Hindlimb muscle (tissue), 1 donor: ENCODE data around the gene NDUFS2. TPM values are rescaled to one million over a fixed set of nuclear protein-coding genes. Genes with fewer than 3 reads are reported as not detected.
A peak's percentile ranks its signal among the peaks of the same experiment; 100 is the strongest.

ENCODE experiments used
- DNase-seq: peaks from one replicate; pipeline ENCODE4 v3.0.0-alpha.2; 2013
- polyA plus RNA-seq: library from polyadenylated mRNA; unstranded; fragments of 120-200 nt; gene quantifications from one replicate; pipeline ENCODE4 v1.2.1, GENCODE V29; 2013; ENCODE audit not compliant: insufficient read length

NDUFS2 gene
- polyA plus RNA-seq, 1 donor = 144 TPM

DNA sequence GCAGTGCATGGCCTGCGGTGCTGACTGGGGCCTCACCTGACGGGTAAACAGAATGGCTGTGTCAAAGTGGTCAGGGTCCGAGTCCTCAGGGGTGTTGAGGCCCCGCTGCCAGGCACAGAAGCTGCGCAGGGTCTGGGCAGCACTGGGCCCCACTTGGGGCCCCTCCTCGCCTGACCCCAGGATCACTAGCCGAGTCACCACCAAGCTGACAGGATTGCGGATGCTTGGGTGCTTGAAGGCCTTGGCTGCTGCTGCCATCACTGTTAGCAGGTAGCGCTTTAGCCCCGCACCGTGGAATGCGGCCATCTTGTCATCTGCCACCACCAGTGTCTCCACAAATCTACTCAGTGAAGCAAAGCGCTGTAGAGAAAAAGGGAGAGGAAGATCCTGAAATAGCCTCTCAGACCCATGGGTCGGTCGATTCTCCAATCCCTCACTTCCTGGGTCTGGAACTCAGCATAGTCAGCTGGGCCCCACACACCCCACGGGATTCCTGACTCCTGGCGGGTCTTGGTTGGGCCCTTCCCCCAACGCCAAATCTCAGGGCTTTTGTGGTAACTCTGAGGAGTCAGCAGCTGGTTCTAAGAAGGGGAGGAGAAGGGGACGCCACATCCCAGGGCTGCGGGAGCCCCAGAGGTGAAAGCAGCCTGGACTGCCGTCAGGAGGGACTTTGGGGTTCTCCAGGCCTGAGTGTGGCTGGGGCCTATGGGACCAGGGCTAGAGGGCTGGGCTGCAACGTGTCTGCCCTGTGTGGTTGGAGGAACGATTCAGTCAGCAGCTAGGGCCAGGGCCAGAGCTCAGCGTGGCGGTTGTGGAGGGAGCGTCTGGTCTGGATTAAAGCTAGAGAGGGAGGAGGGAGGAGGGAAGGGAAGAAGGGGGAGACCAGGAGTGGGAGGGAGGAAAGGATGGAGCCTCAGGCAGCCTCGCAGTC lies 5.4 kb upstream of the NDUFS2 start:
- DNase-seq = peak; percentile 92

DNA sequence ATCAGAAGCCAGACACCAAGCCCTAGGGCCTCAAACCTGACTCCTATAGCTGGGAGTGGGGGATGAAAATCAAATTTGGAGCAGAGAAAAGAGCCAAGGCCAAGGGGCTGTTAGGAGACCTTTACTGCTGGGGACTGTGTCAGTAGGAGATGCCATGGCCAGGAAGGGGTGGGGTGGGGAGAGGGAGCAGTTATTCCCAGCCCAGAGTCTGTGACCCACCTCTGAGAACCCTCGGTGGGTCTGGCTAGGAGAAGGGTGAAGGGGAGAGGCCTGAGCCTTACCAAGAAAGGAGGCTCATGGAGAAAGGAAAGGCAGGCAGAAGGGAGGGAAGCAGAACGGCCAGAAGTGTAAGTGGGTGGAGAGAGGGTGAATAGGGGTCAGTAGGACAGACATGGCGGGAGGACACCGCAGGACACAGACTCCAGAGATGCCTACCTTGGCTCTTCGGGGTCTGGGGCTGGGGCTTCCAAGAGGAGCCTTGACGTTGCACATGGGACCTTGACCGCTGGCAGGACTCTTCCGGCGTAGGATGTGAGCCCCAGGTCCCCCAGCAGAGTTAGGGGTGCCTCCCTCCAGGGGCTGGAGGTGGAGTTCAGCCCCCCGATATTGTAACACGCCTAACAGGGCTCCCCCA lies 4.5 kb upstream of the NDUFS2 start:
- no peak for DNase-seq

DNA sequence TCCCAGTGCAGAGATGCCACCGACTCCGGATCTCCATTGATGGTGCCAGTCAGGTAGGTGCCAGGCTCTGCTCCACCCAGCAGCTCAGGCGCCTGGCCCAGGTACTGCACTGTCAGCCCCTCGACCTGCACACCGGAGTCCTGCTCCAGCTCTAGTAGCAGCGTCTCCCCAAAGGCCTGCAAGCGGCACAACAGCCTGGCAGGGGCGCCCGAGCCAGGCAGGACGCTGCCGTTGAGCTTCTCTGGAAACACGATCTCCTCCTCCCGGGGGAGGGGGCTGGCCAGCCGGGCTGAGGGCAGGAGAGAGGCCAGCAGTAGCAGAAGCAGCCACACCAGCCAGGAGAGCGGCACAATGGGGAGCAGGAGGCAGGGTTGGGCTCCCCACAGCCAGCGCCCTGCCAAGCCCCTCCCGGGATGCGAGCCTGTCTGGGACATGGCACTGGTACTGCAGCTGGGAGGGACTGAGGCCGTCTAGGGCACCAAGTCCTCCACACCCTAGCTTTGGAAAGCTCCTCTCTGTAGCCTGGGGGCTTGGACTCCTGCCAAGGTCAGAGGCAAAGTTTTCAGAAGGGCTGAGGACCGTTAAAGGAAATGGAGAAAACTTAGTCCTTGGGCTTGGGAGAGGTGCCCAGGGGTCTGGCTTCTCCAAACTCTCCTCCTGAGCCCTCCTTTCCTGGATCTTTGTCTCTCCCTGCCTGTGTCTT lies 3.8 kb upstream of the NDUFS2 start:
- DNase-seq = peak; percentile 53

GRCh38 chr1:161198897-161199431 lies 3.2 kb upstream of the NDUFS2 start, which contains the start of gene ADAMTS4:
ADAMTS4 (minus strand) TSS chr1:161199054; CDS start chr1:161198627, 427 bp downstream.
- peak; percentile 88 for DNase-seq

GRCh38 chr1:161199506-161200139 lies 2.5 kb upstream of the NDUFS2 start:
- DNase-seq = no peak

- DNase-seq = no peak
These were observed 1.7 kb upstream of the NDUFS2 start for GRCh38 chr1:161200421-161200991.

- peak; percentile 78 for DNase-seq
These were observed 953 bp upstream of the NDUFS2 start for GRCh38 chr1:161200992-161201835.

- no peak for DNase-seq
These were observed 4.4 kb downstream of the NDUFS2 start for GRCh38 chr1:161206411-161207140.

GRCh38 chr1:161207173-161207572 lies 5.0 kb downstream of the NDUFS2 start:
- no peak for DNase-seq

- peak; percentile 68 for DNase-seq
These were observed 7.7 kb downstream of the NDUFS2 start for GRCh38 chr1:161209790-161210409.

- DNase-seq = no peak
These were observed 12.2 kb downstream of the NDUFS2 start for GRCh38 chr1:161214369-161214768.

DNA sequence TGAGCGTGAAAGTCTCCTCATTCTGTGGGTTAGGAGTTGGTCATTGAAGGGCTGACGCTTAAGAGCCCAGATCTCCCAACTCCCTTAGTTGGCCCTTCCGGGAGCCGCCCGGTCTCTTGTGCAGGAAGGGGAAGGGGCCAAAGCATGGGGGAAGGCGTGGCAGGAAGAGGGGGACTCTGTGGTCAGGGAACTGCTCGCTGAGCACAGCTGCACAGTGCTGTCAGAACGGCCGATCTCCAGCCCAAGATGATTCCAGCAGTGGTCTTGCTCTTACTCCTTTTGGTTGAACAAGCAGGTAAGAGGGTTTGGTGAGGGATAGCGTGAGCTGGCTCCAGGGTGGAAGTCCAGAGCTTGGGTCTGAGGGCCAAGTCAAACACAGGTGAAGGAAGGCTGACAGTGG lies 12.9 kb downstream of the NDUFS2 start, which contains the start of gene FCER1G:
TSS of gene FCER1G (plus strand) at position 220 of the 400 bp plus-strand sequence. CDS start at position 247, 27 bp downstream.
- DNase-seq = no peak

DNA sequence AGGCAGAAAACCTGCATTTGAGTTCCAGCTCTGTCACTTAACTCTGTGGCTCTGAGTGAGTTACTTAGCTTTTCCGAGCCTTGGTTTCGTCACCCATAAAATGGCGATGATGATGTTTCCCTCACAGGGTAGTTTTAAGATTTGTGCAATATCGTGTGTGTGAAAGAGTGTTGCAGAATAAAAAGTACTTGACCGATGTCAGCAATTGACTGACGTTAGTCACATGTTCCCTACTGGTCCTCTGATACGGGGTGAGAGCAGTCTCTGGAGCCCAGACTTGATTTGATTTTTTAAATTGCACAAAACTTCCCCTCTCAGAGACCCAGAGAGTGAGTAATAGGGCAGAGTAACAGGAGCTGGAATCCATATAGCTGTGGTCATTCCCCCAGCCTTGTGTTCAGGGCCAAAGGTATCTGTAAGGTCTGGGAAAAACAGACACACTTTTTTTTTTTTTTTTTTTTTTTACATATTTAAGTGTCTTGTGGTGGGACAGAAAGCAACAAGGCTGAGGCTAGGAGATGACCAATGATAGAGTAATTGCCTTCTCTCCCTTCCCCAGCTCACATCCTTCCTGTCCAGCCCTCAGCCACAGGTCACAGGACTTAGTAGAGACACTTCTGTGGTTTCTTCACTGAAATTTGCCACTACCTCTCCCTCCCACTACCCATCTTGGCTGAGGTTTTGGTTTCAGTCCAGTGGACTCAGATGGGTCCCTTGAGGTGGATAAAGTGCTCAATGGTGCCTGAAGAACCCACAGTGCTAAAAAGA lies 15.0 kb downstream of the NDUFS2 start:
- no peak for DNase-seq

DNA sequence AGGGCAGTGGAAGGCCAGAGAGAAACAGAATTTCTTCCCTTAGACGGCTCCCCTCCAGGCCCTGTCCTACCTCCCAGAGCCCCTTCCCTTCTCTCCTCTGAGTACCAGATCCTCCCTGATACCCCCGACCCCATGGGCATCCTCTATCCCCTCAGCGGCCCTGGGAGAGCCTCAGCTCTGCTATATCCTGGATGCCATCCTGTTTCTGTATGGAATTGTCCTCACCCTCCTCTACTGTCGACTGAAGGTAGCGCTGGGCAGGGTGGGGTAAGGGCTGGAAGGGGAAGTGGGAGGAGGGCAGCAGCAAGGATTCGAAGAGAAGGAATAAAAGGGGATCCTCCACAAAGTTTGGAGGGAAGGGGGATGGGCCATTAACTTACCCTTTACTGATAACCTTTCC lies 15.7 kb downstream of the NDUFS2 start:
- DNase-seq = no peak

- DNase-seq = no peak
These were observed 16.3 kb downstream of the NDUFS2 start for GRCh38 chr1:161218301-161219077.

- no peak for DNase-seq
These were observed 17.1 kb downstream of the NDUFS2 start for GRCh38 chr1:161219078-161219892.

GRCh38 chr1:161220002-161220401 lies 17.8 kb downstream of the NDUFS2 start:
- DNase-seq = no peak
